Natural killer cell treated with Interleukin-12 subunit alpha and Interleukin-12 subunit beta and Interleukin-15 and Interleukin-18, amount 100 ng/mL, for 72 hours (primary cell): ENCODE measurements around the gene NCOA1. TPM values are rescaled to one million over a fixed set of nuclear protein-coding genes. Genes with fewer than 3 reads are reported as not detected.

Experiments
- ATAC-seq, 2 donors: fragments of 150-1000 bp; cut with Tn5 transposase in 1 of 2; sonication (Bioruptor Pico), chemical (Tn5 transposase) in 1 of 2; 2 replicates each; pipeline ENCODE4 v1.10.0; 2021
- DNase-seq: peaks from one replicate; pipeline ENCODE4 v3.0.0; 2022; ENCODE audit warnings: low spot score
- H3K27ac Mint-ChIP-seq, 2 donors: 1 replicate in 1 of 2; 2 replicates in 1 of 2; pipeline ENCODE4 v1.8.0; 2022; ENCODE audit warnings: mixed read lengths in 2 of 2, mild to moderate bottlenecking in 1 of 2, moderate library complexity in 1 of 2
- H3K27me3 Mint-ChIP-seq, 2 donors: 1 replicate in 1 of 2; 2 replicates in 1 of 2; pipeline ENCODE4 v1.8.0; 2022; ENCODE audit warnings: mixed read lengths in 2 of 2
- H3K36me3 Mint-ChIP-seq: one replicate; pipeline ENCODE4 v1.8.0; 2022; ENCODE audit warnings: mixed read lengths
- H3K4me1 Mint-ChIP-seq, 2 donors: 1 replicate in 1 of 2; 2 replicates in 1 of 2; pipeline ENCODE4 v1.8.0; 2022; ENCODE audit warnings: low read depth in 2 of 2, mixed read lengths in 2 of 2, mild to moderate bottlenecking in 1 of 2
- H3K4me3 Mint-ChIP-seq: one replicate; pipeline ENCODE4 v1.8.0; 2022; ENCODE audit warnings: mixed read lengths
- H3K9me3 Mint-ChIP-seq: 2 replicates; pipeline ENCODE4 v1.8.0; 2022; ENCODE audit warnings: mixed read lengths
- total RNA-seq, 2 donors: library from RNA; stranded (reverse); gene quantifications; one replicate each; pipeline ENCODE4 v1.2.3, GENCODE V29; 2022

Gene NCOA1
- total RNA-seq, 2 donors from 2014 or later, result 84.1 to 139 TPM

DNA sequence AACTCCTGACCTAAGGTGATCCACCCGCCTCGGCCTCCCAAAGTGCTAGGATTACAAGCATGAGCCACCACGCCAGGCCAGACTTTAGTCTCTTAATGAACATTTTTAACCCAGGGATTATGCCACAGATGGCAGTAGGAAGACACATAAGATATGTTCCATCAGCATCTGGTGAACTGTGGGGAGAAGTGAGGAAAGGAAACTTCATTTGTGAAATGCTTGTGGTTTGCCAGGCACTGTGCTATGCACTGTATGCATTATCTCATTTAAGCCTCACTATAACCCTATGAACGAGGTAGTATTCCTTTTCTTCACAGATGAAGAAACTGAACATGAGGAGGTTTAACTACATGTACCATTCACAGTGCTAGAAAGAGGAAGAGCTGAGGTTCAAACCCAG is 272.8 kb downstream of the NCOA1 start:
- peaks cover 11 to 14% of the 10 kb centered on the region in 2 donors for H3K4me1 Mint-ChIP-seq
- ATAC-seq (no peak), DNase-seq (no peak)
- peaks cover 18% of the 10 kb centered on the region for H3K36me3 Mint-ChIP-seq
- H3K27ac Mint-ChIP-seq, result peak overlapping the region in 1 of 2 donors; percentile 6
- no peaks in the 10 kb centered on the region for H3K9me3 Mint-ChIP-seq
- no peaks in the 10 kb centered on the region for H3K27me3 Mint-ChIP-seq
- no peak overlapping the region for H3K4me3 Mint-ChIP-seq

DNA sequence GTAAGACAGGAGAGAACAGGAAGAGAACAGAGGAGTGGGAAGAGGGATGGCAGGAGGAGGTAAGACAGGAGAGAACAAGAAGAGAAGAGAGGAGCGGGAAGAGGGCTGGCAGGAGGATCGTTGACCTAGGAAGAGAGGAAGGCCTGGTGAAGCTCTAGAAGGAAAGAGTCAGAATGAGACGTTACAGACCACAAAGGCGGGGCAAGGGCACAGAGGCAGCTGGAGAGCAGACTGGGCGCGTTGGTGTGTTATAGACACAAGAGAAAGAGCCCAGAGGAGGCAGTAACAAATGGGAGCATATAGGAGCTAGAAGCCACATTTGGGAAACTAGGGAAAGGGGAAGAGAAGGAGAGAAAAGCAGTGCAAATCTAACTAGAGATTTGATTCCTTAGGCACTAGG is 275.6 kb downstream of the NCOA1 start:
- H3K4me3 Mint-ChIP-seq, result peak overlapping the region; percentile 10
- no peaks in the 10 kb centered on the region for H3K27me3 Mint-ChIP-seq
- H3K36me3 Mint-ChIP-seq, result peaks cover 20% of the 10 kb centered on the region
- no peak for DNase-seq
- H3K27ac Mint-ChIP-seq, result peak overlapping the region in 1 of 2 donors; percentile 15
- peak in 1 of 2 donors; percentile 71 for ATAC-seq
- no peaks in the 10 kb centered on the region for H3K9me3 Mint-ChIP-seq
- H3K4me1 Mint-ChIP-seq, result peaks cover 14 to 16% of the 10 kb centered on the region in 2 donors

DNA sequence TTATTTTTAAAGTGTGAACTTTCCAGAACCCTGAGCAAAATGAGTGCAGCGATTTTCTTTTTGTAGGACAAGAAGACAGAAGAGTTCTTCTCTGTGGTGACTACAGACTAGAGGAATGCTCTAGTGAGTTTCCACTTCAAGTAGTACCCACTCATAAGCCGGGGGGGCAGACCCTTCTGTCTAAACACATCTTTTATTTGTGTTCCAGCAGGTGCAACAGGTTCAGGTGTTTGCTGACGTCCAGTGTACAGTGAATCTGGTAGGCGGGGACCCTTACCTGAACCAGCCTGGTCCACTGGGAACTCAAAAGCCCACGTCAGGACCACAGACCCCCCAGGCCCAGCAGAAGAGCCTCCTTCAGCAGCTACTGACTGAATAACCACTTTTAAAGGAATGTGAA is 277.0 kb downstream of the NCOA1 start:
- Mint-ChIP-seq H3K4me3 (no peak overlapping the region), H3K36me3 (peaks cover 20% of the 10 kb centered on the region), H3K27me3 (no peaks in the 10 kb centered on the region), H3K4me1 (peaks cover 14 to 16% of the 10 kb centered on the region in 2 donors), H3K27ac (no peak overlapping the region), H3K9me3 (no peaks in the 10 kb centered on the region)
- ATAC-seq (no peak), DNase-seq (no peak)

DNA sequence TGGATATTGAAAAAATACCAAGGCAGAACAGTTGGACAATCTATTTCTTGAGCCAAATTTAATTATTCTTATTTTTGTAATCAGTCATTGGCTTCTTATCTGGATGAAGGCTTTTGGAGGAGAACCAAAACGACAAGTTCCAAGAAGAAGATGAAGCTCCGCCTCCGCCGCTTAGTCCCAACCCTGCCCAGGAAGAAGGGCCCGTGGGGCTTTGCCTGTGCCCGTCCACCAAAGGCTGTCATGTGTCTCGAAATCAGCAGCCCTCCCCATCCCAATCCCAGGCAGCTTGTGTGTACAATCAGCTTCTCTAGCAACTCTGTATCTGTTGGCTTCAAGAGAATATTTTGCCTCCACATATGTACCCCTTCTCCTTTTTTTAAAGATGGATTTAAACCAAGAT is 277.5 kb downstream of the NCOA1 start:
- Mint-ChIP-seq H3K27ac (no peak overlapping the region), H3K4me3 (no peak overlapping the region), H3K36me3 (peaks cover 20% of the 10 kb centered on the region), H3K4me1 (peaks cover 14 to 16% of the 10 kb centered on the region in 2 donors), H3K9me3 (no peaks in the 10 kb centered on the region), H3K27me3 (no peaks in the 10 kb centered on the region)
- DNase-seq (no peak), ATAC-seq (no peak)

DNA sequence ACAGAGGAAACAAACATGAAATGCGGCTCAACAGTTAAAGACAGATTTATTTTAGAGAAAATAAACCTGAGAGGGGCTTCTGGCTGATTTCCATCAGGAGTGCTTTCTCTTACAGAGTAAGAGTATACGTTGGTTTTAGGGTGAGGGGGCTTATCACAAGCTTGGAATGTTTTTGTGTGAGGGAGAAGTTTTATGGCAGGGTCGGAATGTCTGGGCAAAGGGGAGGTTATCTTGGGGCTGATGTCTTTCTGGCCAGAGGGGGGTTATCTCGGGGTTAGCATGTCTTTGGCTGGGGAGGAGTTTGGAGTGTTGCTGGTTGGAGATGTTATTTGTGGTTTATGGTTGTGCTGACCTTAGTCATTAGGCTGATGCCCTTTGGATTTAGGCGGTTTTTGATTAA is 280.0 kb downstream of the NCOA1 start:
- no peak for DNase-seq
- peaks cover 7% of the 10 kb centered on the region for H3K36me3 Mint-ChIP-seq
- no peak overlapping the region for H3K4me3 Mint-ChIP-seq
- no peaks in the 10 kb centered on the region for H3K9me3 Mint-ChIP-seq
- H3K27me3 Mint-ChIP-seq, result no peaks in the 10 kb centered on the region
- no peak for ATAC-seq
- H3K4me1 Mint-ChIP-seq, result peaks cover 9 to 14% of the 10 kb centered on the region in 2 donors
- H3K27ac Mint-ChIP-seq, result peak overlapping the region in 1 of 2 donors; percentile 3

DNA sequence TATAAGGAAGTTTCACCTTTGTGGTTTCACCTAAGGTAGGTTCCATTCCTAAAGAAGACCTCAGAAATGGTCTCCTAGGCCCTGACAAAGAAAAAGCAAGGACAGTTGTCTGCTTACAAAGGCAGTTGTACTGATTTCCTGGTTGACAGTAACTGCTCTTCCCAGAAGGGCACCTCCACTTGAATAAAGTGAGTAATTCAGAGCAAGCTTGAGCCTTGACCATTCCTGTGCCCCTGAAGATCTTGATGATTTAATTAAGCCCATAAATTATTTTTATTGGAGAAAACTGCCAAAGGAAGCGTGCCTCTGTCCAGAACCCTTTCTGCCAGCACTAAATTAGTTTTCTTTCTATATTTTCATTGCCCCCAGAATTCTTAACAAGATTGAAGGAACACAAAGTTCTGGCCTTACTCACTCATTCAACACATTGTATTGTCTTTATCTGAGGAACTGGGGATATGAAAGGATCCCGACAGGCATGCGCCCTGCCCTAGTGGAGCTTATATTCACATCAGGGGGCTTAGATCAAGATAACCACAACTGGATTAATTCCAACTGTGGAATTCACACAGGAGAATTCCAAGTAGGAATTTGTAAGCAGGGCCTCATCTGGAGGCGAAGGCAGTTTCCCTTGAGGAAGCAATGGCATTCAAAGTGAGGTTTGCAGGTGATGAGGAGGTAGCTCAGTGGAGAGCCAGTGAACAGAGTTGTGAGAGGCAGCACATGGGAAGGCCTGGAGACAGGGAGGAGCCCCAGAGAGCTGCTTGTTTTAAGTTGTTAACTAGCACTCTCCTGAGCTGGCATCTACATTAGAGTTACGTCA is 280.9 kb downstream of the NCOA1 start:
- Mint-ChIP-seq H3K27ac (peak overlapping the region in 1 of 2 donors; percentile 3), H3K27me3 (no peaks in the 10 kb centered on the region), H3K9me3 (no peaks in the 10 kb centered on the region), H3K4me3 (no peak overlapping the region), H3K4me1 (peaks cover 0 to 13% of the 10 kb centered on the region in 2 donors), H3K36me3 (peaks cover 7% of the 10 kb centered on the region)
- DNase-seq (no peak), ATAC-seq (peak in 1 of 2 donors; percentile 20)

DNA sequence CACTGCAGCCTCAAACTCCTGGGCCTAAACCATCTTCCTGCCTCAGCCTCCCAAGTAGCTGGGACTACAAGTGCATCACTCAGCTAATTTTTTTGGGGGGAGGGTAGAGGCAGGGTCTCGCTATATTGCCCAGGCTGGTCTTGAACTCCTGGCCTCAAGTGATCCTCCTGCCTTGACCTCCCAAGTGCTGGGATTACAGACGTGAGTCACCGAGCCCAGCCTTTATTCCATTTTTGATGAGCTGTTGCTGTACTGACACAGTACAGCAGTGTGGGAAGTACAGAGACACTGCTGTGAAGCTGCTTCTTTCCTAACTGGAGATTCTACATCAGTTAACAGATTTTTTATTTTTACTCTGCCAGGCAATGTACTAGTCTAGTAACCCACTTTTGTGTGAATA is 283.3 kb downstream of the NCOA1 start:
- Mint-ChIP-seq H3K36me3 (peaks cover 7% of the 10 kb centered on the region), H3K4me3 (no peak overlapping the region), H3K27me3 (no peaks in the 10 kb centered on the region), H3K9me3 (no peaks in the 10 kb centered on the region), H3K4me1 (peaks cover 0 to 13% of the 10 kb centered on the region in 2 donors), H3K27ac (no peak overlapping the region)
- no peak for ATAC-seq
- DNase-seq, result no peak

DNA sequence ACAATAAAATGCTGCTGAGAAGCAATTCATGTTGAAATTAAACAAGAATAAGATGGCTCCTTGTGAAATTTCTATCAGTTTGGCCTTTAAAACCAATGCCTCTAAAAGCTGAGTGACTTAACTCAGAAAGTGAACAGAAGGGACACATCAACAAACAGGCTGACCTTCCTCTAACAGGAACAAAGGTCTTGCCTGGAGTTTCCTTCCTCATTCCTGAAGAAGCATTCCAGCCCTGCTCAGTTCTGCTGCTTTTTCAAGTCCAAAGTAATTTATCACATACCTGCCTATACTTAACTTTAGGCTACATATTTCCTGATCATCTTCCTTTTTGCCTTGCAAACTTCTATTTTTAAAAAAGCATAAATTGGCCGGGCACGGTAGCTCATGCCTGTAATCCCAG is 288.1 kb downstream of the NCOA1 start:
- DNase-seq, result no peak
- H3K27me3 Mint-ChIP-seq, result no peaks in the 10 kb centered on the region
- no peaks in the 10 kb centered on the region for H3K36me3 Mint-ChIP-seq
- no peak overlapping the region for H3K27ac Mint-ChIP-seq
- H3K9me3 Mint-ChIP-seq, result no peaks in the 10 kb centered on the region
- ATAC-seq, result no peak
- H3K4me3 Mint-ChIP-seq, result no peak overlapping the region
- peaks cover 0 to 6% of the 10 kb centered on the region in 2 donors for H3K4me1 Mint-ChIP-seq

DNA sequence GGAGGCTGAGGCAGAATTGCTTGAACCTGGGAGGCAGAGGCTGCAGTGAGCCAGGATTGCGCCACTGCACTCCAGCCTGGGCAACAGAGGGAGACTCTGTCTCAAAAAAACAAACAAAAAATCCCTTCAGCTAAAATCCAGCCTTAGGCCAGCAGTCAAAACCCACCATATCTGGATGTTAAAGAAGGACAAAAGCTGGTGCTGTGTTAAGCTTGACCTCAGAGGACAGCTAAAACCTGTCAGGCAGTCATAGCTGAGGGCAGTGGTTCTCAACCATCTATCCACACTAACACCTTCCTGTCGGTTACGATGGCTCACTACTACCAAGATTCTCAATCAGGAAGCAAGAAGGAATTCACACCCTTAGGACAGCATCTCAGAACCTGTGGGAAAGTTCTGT is 292.6 kb downstream of the NCOA1 start:
- Mint-ChIP-seq H3K27ac (no peak overlapping the region), H3K4me1 (no peaks in the 10 kb centered on the region), H3K27me3 (no peaks in the 10 kb centered on the region), H3K4me3 (no peak overlapping the region), H3K36me3 (no peaks in the 10 kb centered on the region), H3K9me3 (no peaks in the 10 kb centered on the region)
- no peak for ATAC-seq
- DNase-seq, result no peak

DNA sequence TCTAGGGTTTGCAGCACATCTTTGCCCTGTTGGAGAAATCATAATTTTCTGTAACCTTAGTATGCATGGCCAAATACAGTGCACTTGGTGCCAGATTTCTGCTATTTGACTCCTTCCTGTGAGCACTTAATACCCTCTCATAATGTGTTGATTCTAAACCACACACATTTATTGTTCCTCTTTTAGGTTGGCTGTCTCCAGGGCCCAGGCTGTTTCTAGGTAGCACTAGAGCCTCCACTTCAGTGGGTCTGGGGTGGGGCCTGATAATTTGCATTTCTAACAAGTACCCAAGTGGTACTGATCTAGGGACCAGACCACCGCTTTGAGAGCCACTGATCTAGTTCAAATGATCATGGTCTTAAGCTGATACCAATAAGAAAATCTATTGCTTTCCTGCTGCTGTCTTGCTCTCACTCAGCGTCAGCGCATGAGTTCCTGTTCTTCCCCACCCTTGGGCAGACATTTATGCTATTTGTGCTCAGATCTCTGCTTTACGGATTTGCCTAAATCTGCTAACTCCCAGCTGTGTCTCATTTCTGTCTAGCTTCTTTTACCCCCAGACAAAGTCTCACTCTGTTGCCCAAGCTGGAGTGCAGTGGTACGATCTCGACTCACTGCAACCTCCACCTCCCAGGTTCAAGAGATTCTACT is 294.7 kb downstream of the NCOA1 start:
- no peaks in the 10 kb centered on the region for H3K9me3 Mint-ChIP-seq
- H3K27ac Mint-ChIP-seq, result no peak overlapping the region
- ATAC-seq (no peak), DNase-seq (no peak)
- H3K27me3 Mint-ChIP-seq, result no peaks in the 10 kb centered on the region
- H3K4me3 Mint-ChIP-seq, result no peak overlapping the region
- H3K36me3 Mint-ChIP-seq, result no peaks in the 10 kb centered on the region
- H3K4me1 Mint-ChIP-seq, result no peaks in the 10 kb centered on the region

DNA sequence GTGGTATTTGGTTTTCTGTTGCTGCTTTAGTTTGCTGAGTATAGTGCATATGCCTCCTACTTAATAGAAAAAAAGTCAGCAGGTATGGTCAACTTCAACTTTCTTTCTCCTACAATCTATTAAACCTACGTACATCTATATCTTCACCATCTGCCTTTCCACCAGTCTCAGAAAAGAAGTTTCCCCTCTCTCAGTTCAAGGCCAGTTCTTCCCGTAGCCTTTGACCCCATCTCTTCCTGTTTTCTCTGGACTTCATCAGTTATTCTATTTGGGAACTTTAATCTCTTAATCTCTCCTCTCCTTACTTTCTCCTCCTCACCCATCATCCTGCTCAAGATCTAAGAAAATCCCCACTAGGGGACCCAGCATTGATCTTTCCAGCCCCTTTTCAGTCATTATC is 296.5 kb downstream of the NCOA1 start:
- Mint-ChIP-seq H3K36me3 (no peaks in the 10 kb centered on the region), H3K9me3 (no peaks in the 10 kb centered on the region), H3K4me3 (no peak overlapping the region), H3K27ac (no peak overlapping the region), H3K27me3 (no peaks in the 10 kb centered on the region), H3K4me1 (peaks cover 3 to 4% of the 10 kb centered on the region in 2 donors)
- DNase-seq (no peak), ATAC-seq (no peak)

DNA sequence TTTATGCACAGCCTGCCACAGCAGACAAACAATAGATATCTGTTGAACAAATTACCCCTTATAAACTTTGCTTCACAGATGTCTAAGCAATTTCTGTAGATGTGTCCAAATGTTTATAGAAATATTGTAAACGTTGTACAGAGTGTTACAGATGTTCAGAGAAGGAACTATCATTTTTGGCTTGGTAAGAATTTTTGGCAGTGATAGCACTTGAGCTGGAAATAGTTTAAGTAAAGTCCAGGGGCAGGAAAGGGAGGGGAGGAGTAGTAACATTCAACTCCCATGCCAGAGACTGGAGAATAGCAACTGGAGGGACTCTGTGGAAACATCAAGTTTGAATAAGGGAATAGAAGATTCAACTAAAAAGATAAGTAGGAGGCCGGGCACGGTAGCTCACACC is 297.8 kb downstream of the NCOA1 start:
- Mint-ChIP-seq H3K4me1 (peaks cover 10 to 11% of the 10 kb centered on the region in 2 donors), H3K27me3 (no peaks in the 10 kb centered on the region), H3K27ac (no peak overlapping the region), H3K9me3 (no peaks in the 10 kb centered on the region), H3K36me3 (no peaks in the 10 kb centered on the region), H3K4me3 (no peak overlapping the region)
- ATAC-seq (no peak), DNase-seq (no peak)

DNA sequence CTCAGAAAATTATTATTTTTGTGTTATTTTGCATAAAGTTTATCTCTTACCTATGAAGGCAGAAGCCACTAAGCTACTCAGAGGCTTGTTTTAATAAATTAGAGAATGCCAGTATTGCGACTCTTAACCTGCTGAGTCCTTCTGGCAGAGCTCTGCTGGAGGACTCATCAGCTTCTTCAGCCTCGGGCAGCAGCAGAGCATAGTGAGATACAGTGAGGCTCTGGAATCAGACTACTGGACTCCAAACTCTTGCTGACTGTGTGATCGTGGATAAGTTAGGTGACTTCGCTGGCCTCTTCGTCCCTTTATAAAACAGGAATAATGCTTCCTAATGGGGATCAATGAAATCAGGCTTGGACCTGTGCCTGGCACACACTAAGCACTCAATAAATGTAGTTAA is 300.4 kb downstream of the NCOA1 start:
- no peaks in the 10 kb centered on the region for H3K27me3 Mint-ChIP-seq
- H3K4me3 Mint-ChIP-seq, result no peak overlapping the region
- H3K36me3 Mint-ChIP-seq, result no peaks in the 10 kb centered on the region
- DNase-seq (no peak), ATAC-seq (no peak)
- no peak overlapping the region for H3K27ac Mint-ChIP-seq
- no peaks in the 10 kb centered on the region for H3K9me3 Mint-ChIP-seq
- peaks cover 15 to 22% of the 10 kb centered on the region in 2 donors for H3K4me1 Mint-ChIP-seq

DNA sequence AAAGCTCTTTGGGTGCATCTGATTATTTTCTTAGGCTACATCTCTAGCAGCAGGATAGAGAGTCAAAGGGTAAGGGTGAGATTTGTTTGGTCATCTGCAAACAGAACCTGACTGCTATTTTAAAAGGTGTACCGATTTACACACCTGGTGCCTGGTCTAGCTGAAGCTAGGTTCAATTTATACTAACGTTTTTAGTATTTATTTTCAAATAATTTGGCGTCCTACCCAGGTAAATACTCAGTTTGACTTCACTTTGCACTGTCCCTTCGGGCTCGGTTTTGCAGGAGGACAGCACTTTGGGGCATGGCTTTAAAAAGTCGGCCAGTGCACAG is 301.5 kb downstream of the NCOA1 start:
- H3K4me3 Mint-ChIP-seq, result peak overlapping the region; percentile 98

More for the DNA sequence above, 301.5 kb downstream of the NCOA1 start:
- Mint-ChIP-seq H3K27ac (peak overlapping the region; percentile 98 to 99), H3K27me3 (no peaks in the 10 kb centered on the region), H3K4me1 (peaks cover 26 to 33% of the 10 kb centered on the region in 2 donors), H3K36me3 (peaks cover 8% of the 10 kb centered on the region), H3K9me3 (no peaks in the 10 kb centered on the region)
- DNase-seq (no peak), ATAC-seq (no peak)
